GM12878 (cell line): ENCODE data around the gene SUCO. TPM values are rescaled to one million over a fixed set of nuclear protein-coding genes. Genes with fewer than 3 reads are reported as not detected.

ENCODE experiments used
- ATAC-seq: fragments of 200-7000 bp; cut with Tn5 transposase; 3 replicates; pipeline ENCODE4 v1.9.1; 2020; ENCODE audit warnings: mild to moderate bottlenecking, moderate library complexity
- BruUV-seq: library from RNA; stranded (reverse); fragments of 400-500 nt; replicated peaks from 2 replicates; lab custom pipeline; 2021; lab: Mats Ljungman, UMichigan
- CTCF ChIA-PET: fragments of 300-600 bp; sonication (Branson Sonifier 250); formaldehyde crosslinking; extraction: SDS; loops from one replicate; lab custom pipeline; 2021; ENCODE audit warnings: inconsistent platforms; lab: Yijun Ruan, JAX
- POLR2A ChIA-PET: fragments of 350-600 bp; formaldehyde crosslinking; extraction: SDS; loops from one replicate; lab custom pipeline; 2021; ENCODE audit warnings: inconsistent platforms; lab: Charles Lee
- RAD21 ChIA-PET: fragments of 300-600 bp; sonication (Branson Sonifier 250); formaldehyde crosslinking; loops from one replicate; lab custom pipeline; 2023; ENCODE audit warnings: antibody characterized with exemption; ENCODE audit not compliant: unreplicated experiment; lab: Charles Lee
- SMC1A ChIA-PET: fragments of 300-600 bp; sonication (Branson Sonifier 250); formaldehyde crosslinking; loops from one replicate; lab custom pipeline; 2023; ENCODE audit not compliant: unreplicated experiment, uncharacterized antibody; lab: Charles Lee
- DNase-seq: peaks from one replicate; pipeline ENCODE4 v3.0.0-alpha.2; 2011; ENCODE audit warnings: low read depth, low spot score
- FAIRE-seq: peaks from 3 replicates; lab custom pipeline; 2011; peaks lifted over from hg19 to GRCh38; lab: Jason Lieb, UNC
- H2AFZ ChIP-seq: 2 replicates; pipeline ENCODE4 v1.6.0; 2011; ENCODE audit warnings: low read depth, low read length, control low read depth; ENCODE audit not compliant: control insufficient read depth
- H3K27ac ChIP-seq: 2 replicates; pipeline ENCODE4 v1.5.1; 2011; ENCODE audit warnings: control low read depth; ENCODE audit not compliant: control insufficient read depth, insufficient read depth
- H3K27me3 ChIP-seq, 2 experiments: replicated peaks in 1 of 2; 2 replicates each; pipeline versions ENCODE4 v1.6.0 to v1.6.1; 2011; ENCODE audit warnings: low read length in 1 of 2; ENCODE audit not compliant: control insufficient read depth in 2 of 2, insufficient read depth in 2 of 2
- H3K36me3 ChIP-seq, 2 experiments: 2 replicates each; pipeline ENCODE4 v1.5.1; 2011; ENCODE audit warnings: low read length in 1 of 2; ENCODE audit not compliant: control insufficient read depth in 2 of 2, insufficient read depth in 2 of 2
- H3K4me1 ChIP-seq: 2 replicates; pipeline ENCODE4 v1.6.1; 2011; ENCODE audit warnings: mild to moderate bottlenecking, low read length, moderate library complexity, mixed read lengths; ENCODE audit not compliant: control insufficient read depth, insufficient read depth
- H3K4me2 ChIP-seq: 2 replicates; pipeline ENCODE4 v1.6.0; 2011; ENCODE audit warnings: control low read depth; ENCODE audit not compliant: control insufficient read depth, insufficient read depth
- H3K4me3 ChIP-seq: fragments of 200-600 bp; sonication (generic); 2 replicates; pipeline ENCODE4 v1.5.1; 2016
- H3K79me2 ChIP-seq: 2 replicates; pipeline ENCODE4 v1.6.0; 2011; ENCODE audit warnings: low read length; ENCODE audit not compliant: control insufficient read depth, insufficient read depth
- H3K9ac ChIP-seq: 2 replicates; pipeline ENCODE4 v1.8.0; 2011; ENCODE audit warnings: low read length, control low read depth, mixed read lengths; ENCODE audit not compliant: control insufficient read depth, insufficient read depth
- H3K9me3 ChIP-seq: replicated peaks from 3 replicates; pipeline ENCODE4 v1.5.1; 2011; ENCODE audit warnings: mild to moderate bottlenecking, low read length; ENCODE audit not compliant: control insufficient read depth, insufficient read depth
- H4K20me1 ChIP-seq: 2 replicates; pipeline ENCODE4 v1.6.0; 2011; ENCODE audit not compliant: control insufficient read depth, insufficient read depth
- CREM ChIP-seq: IDR thresholded peaks from 2 replicates; pipeline ENCODE4 v1.6.1; 2014; ENCODE audit warnings: antibody characterized with exemption, low read depth
- DPF2 ChIP-seq: fragments of 450-650 bp; IDR thresholded peaks from 2 replicates; pipeline ENCODE4 v1.6.1; 2017; ENCODE audit warnings: mild to moderate bottlenecking
- FOXM1 ChIP-seq: IDR thresholded peaks from 2 replicates; pipeline ENCODE4 v1.6.1; 2012; ENCODE audit warnings: low read depth, mild to moderate bottlenecking, inconsistent platforms, low read length, moderate library complexity
- GABPA ChIP-seq: IDR thresholded peaks from 2 replicates; pipeline ENCODE4 v1.6.1; 2014; ENCODE audit warnings: antibody characterized with exemption, low read depth, mild to moderate bottlenecking, inconsistent platforms
- NR2F1 ChIP-seq: fragments of 450-650 bp; conservative IDR thresholded peaks from 2 replicates; pipeline ENCODE4 v1.6.1; 2017; ENCODE audit warnings: mild to moderate bottlenecking
- RB1 ChIP-seq: fragments of 450-650 bp; formaldehyde crosslinking; IDR thresholded peaks from 2 replicates; pipeline ENCODE4 v1.6.1; 2017; ENCODE audit warnings: mild to moderate bottlenecking, borderline replicate concordance
- RELA ChIP-seq: fragments of 450-650 bp; IDR thresholded peaks from 2 replicates; pipeline ENCODE4 v1.8.0; 2014; ENCODE audit warnings: borderline replicate concordance; ENCODE audit not compliant: partially characterized antibody
- ZBED1 ChIP-seq: IDR thresholded peaks from 2 replicates; pipeline ENCODE4 v1.6.1; 2016; ENCODE audit warnings: borderline replicate concordance
- WGBS: methylation state at CpG from one replicate; pipeline ENCODE4 v1.1.6; 2016; ENCODE audit warnings: low lambda C conversion rate; ENCODE audit not compliant: insufficient replicate concordance, insufficient coverage; ENCODE audit errors: missing lambda C conversion rate; 5-methylcytosine and 5-hydroxymethylcytosine counted together
- in situ Hi-C: fragments of 300-500 bp; cut with MboI; formaldehyde crosslinking; loops from 9 replicates; pipeline ENCODE4 v1.14.3; 2018; ENCODE audit warnings: mixed read lengths
- intact Hi-C: fragments of 100-400 bp; cut with micrococcal nuclease; formaldehyde crosslinking; loops from one replicate; pipeline ENCODE4 v1.14.2; 2022; ENCODE audit not compliant: unreplicated experiment
- polyA plus RNA-seq, 11 experiments: library from polyadenylated mRNA; depleted of rRNA in 4 of 11; unstranded in 6 of 11; stranded (reverse) in 5 of 11; fragments of >200 nt; fragmentation: Nextera tagmentation in 4 of 11; fragmentation: Illumina TruSeq in 1 of 11; extraction: Ambion mirVana in 4 of 11; extraction: Trizol in 1 of 11; gene quantifications; 1 replicate in 1 of 11; 2 replicates in 10 of 11; pipeline versions ENCODE4 v1.2.1 to v1.2.3, GENCODE V29; 2011 to 2016; ENCODE audit warnings: inconsistent platforms in 2 of 11, missing spikeins in 2 of 11, low read depth in 1 of 11
- total RNA-seq, 4 experiments: library from RNA; depleted of rRNA in 3 of 4; stranded (reverse); fragments of >200 nt in 3 of 4; fragmentation: Illumina TruSeq in 1 of 4; extraction: Trizol in 1 of 4; gene quantifications; 2 replicates each; pipeline versions ENCODE4 v1.2.1 to v1.2.3, GENCODE V29; 2013 to 2021
- TF ChIP-seq, protein P1 (sequence below): IDR thresholded peaks from 2 replicates; pipeline ENCODE4 v1.6.1; 2012; ENCODE audit warnings: low read depth, low read length, improper control_type of control experiment
- TF ChIP-seq, protein P2 (sequence below): fragments of 450-650 bp; formaldehyde crosslinking; IDR thresholded peaks from 2 replicates; pipeline ENCODE4 v1.5.0; 2022; ENCODE audit warnings: mild to moderate bottlenecking, missing genetic modification characterization
- TF ChIP-seq, protein P3 (sequence below): IDR thresholded peaks from 2 replicates; pipeline ENCODE4 v1.6.1; 2011; ENCODE audit warnings: low read depth, mild to moderate bottlenecking, low read length, moderate library complexity, borderline replicate concordance; ENCODE audit errors: extremely low read depth
- TF ChIP-seq, protein P4 (sequence below): fragments of 450-650 bp; IDR thresholded peaks from 2 replicates; pipeline ENCODE4 v1.6.1; 2017; ENCODE audit warnings: antibody characterized with exemption, mild to moderate bottlenecking, moderate library complexity

The SUCO gene
- total and polyA plus RNA-seq, 10 of the 15 experiments (the other 5 are each of a cell fraction or from before 2014, with no cell fraction given), result 1.7 to 15.3 (median 8.4) TPM

DNA sequence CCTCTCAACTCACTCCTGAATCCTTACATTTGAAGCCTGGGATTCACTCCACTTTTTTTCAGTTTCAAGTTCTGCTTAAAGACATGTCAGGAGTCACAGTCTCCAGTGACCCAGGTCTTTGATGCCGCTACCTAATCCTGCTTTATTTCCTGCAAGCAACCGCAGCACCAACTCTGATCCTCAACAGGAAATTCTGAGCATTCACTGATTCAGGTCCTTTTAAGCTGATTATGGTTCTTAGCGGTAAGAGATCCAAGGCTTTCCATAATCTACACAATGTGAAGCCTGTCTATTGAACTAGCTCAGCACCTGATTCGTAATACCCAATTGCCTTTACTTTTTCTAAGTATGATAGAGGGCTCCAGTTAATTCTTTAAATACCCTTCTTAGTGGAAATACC is 45.4 kb upstream of the SUCO start:
- no peak overlapping the region for H3K4me3 ChIP-seq
- no peak overlapping the region for H3K9ac ChIP-seq
- ChIA-PET SMC1A (interaction anchor here (0.7 to 1.7 kb wide), 3 partner anchors 19 to 55 kb away, joined by 4 read pairs; no protein-coding TSS in a partner anchor), POLR2A (no interaction called here), RAD21 (interaction anchor here (0.8 to 1.2 kb wide), 2 partner anchors 36 to 45 kb away, joined by 3 read pairs; no protein-coding TSS in a partner anchor), CTCF (interaction anchor here (0.7 kb wide), 1 partner anchor 19 kb away, joined by 4 read pairs; no protein-coding TSS in a partner anchor)
- H2AFZ ChIP-seq, result no peak overlapping the region
- peaks cover 0 to 3% of the 10 kb centered on the region in 2 experiments; a peak in 1 of 4 replicates for H3K27me3 ChIP-seq
- DNase-seq (no peak), FAIRE-seq (no peak), ATAC-seq (no peak)
- H3K4me2 ChIP-seq, result no peak overlapping the region
- no peaks in the 10 kb centered on the region for H3K36me3 ChIP-seq
- WGBS, result 46% methylated on average over 4 of the region's 4 CpGs
- in situ Hi-C loops (no loop called here), intact Hi-C loops (no loop called here)
- no peak overlapping the region for H3K27ac ChIP-seq
- no peaks in the 10 kb centered on the region for H3K9me3 ChIP-seq
- no peaks in the 10 kb centered on the region for H3K4me1 ChIP-seq
- no TSS peak for BruUV-seq
- TF ChIP-seq GABPA (no peak), ZBED1 (no peak), DPF2 (no peak), RELA (no peak), CREM (no peak), FOXM1 (no peak), NR2F1 (no peak), RB1 (no peak)
- TF ChIP-seq, protein P1, sequence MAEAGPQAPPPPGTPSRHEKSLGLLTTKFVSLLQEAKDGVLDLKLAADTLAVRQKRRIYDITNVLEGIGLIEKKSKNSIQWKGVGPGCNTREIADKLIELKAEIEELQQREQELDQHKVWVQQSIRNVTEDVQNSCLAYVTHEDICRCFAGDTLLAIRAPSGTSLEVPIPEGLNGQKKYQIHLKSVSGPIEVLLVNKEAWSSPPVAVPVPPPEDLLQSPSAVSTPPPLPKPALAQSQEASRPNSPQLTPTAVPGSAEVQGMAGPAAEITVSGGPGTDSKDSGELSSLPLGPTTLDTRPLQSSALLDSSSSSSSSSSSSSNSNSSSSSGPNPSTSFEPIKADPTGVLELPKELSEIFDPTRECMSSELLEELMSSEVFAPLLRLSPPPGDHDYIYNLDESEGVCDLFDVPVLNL, result no peak
- TF ChIP-seq, protein P2, sequence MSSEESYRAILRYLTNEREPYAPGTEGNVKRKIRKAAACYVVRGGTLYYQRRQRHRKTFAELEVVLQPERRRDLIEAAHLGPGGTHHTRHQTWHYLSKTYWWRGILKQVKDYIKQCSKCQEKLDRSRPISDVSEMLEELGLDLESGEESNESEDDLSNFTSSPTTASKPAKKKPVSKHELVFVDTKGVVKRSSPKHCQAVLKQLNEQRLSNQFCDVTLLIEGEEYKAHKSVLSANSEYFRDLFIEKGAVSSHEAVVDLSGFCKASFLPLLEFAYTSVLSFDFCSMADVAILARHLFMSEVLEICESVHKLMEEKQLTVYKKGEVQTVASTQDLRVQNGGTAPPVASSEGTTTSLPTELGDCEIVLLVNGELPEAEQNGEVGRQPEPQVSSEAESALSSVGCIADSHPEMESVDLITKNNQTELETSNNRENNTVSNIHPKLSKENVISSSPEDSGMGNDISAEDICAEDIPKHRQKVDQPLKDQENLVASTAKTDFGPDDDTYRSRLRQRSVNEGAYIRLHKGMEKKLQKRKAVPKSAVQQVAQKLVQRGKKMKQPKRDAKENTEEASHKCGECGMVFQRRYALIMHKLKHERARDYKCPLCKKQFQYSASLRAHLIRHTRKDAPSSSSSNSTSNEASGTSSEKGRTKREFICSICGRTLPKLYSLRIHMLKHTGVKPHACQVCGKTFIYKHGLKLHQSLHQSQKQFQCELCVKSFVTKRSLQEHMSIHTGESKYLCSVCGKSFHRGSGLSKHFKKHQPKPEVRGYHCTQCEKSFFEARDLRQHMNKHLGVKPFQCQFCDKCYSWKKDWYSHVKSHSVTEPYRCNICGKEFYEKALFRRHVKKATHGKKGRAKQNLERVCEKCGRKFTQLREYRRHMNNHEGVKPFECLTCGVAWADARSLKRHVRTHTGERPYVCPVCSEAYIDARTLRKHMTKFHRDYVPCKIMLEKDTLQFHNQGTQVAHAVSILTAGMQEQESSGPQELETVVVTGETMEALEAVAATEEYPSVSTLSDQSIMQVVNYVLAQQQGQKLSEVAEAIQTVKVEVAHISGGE (CRISPR knock-in tag), result no peak
- TF ChIP-seq, protein P3, sequence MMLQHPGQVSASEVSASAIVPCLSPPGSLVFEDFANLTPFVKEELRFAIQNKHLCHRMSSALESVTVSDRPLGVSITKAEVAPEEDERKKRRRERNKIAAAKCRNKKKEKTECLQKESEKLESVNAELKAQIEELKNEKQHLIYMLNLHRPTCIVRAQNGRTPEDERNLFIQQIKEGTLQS, result no peak
- TF ChIP-seq, protein P4, sequence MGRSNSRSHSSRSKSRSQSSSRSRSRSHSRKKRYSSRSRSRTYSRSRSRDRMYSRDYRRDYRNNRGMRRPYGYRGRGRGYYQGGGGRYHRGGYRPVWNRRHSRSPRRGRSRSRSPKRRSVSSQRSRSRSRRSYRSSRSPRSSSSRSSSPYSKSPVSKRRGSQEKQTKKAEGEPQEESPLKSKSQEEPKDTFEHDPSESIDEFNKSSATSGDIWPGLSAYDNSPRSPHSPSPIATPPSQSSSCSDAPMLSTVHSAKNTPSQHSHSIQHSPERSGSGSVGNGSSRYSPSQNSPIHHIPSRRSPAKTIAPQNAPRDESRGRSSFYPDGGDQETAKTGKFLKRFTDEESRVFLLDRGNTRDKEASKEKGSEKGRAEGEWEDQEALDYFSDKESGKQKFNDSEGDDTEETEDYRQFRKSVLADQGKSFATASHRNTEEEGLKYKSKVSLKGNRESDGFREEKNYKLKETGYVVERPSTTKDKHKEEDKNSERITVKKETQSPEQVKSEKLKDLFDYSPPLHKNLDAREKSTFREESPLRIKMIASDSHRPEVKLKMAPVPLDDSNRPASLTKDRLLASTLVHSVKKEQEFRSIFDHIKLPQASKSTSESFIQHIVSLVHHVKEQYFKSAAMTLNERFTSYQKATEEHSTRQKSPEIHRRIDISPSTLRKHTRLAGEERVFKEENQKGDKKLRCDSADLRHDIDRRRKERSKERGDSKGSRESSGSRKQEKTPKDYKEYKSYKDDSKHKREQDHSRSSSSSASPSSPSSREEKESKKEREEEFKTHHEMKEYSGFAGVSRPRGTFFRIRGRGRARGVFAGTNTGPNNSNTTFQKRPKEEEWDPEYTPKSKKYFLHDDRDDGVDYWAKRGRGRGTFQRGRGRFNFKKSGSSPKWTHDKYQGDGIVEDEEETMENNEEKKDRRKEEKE, result no peak
- H3K79me2 ChIP-seq, result no peaks in the 10 kb centered on the region
- H4K20me1 ChIP-seq, result no peaks in the 10 kb centered on the region
